ENCODE data around the gene KRTAP1-4. TPM values are rescaled to one million over a fixed set of nuclear protein-coding genes. Genes with fewer than 3 reads are reported as not detected.

KRTAP1-4 gene
- total and polyA plus RNA-seq, 2 of the 8 experiments (the other 6 are each of a cell fraction or from before 2014, with no cell fraction given), result not detected

DNA sequence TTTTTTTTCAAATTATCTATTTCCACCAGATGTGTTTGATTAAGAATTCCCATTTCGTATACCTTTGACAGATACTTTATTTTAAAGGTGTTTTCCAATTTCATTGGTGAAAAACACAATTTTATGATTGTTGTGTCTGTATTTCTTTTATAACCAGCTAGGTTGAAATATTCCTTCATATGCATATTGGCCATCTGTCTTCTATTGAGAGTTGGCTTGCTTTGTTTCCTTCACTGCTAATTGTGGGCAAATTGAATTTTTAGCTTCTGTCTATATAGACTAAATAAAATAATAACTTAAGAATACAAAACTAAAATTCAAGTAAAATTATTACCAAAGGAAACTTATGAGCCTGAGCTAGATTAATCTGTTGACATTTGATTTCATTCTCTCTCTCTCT, 34.9 kb downstream of the KRTAP1-4 start:
- Histone ChIP-seq H4K8ac (ENCODE audit: extremely low read depth, insufficient read depth, low read length) (no peak overlapping the region), H2AK5ac (ENCODE audit: low read depth, low read length) (no peak overlapping the region), H3K4ac (replicated peaks; ENCODE audit: insufficient read length, low read depth, low read length) (no peak overlapping the region), H2BK120ac (replicated peaks; ENCODE audit: low read depth, low read length) (no peak overlapping the region), H3K4me1 (replicated peaks in 1 of 4; ENCODE audit: control insufficient read depth in 3 of 4, insufficient read depth in 4 of 4, low read length in 3 of 4) (peaks cover 0 to 2% (median 0%) of the 10 kb centered on the region in 4 experiments; a peak in 2 of 7 replicates), H3K14ac (ENCODE audit: insufficient read length) (no peak overlapping the region), H2BK5ac (ENCODE audit: low read depth, low read length) (no peak overlapping the region), H3K23me2 (ENCODE audit: low read depth, low read length) (no peaks in the 10 kb centered on the region), H3K4me2 (ENCODE audit: insufficient read depth in 1 of 2, low read depth in 2 of 2, low read length in 2 of 2) (no peak overlapping the region), H3K23ac (ENCODE audit: insufficient read length) (no peak overlapping the region), H3K79me1 (ENCODE audit: low read depth, low read length) (no peaks in the 10 kb centered on the region), H2BK15ac (ENCODE audit: low read length) (no peak overlapping the region), H3K18ac (ENCODE audit: extremely low read depth, low read length) (no peak overlapping the region), H3K36me3 (ENCODE audit: control insufficient read depth in 2 of 4, insufficient read depth in 4 of 4, low read length in 3 of 4) (no peaks in the 10 kb centered on the region), H2BK12ac (ENCODE audit: low read depth, low read length) (no peak overlapping the region), H2BK20ac (ENCODE audit: low read length) (no peak overlapping the region), H3K79me2 (ENCODE audit: control insufficient read depth in 1 of 2, insufficient read depth in 2 of 2, low read length in 2 of 2) (no peaks in the 10 kb centered on the region), H3K27me3 (replicated peaks in 1 of 4; ENCODE audit: control insufficient read depth in 3 of 4, extremely low read depth in 1 of 4, insufficient read depth in 3 of 4, low read length in 3 of 4) (no peaks in the 10 kb centered on the region), H3K9ac (replicated peaks in 1 of 4; ENCODE audit: extremely low read depth in 1 of 4, low read depth in 3 of 4, low read length in 3 of 4) (no peak overlapping the region), H2AFZ (ENCODE audit: low read length) (no peak overlapping the region), H3K4me3 (ENCODE audit: extremely low read depth in 1 of 4, insufficient read depth in 2 of 4, low read depth in 3 of 4, low read length in 4 of 4) (no peak overlapping the region), H4K5ac (ENCODE audit: insufficient read length, low read depth, low read length) (no peak overlapping the region), H3K56ac (replicated peaks; ENCODE audit: insufficient read length, low read depth, low read length) (no peak overlapping the region), H3K27ac (ENCODE audit: low read depth, low read length) (no peak overlapping the region), H4K91ac (replicated peaks; ENCODE audit: insufficient read length, low read length) (no peak overlapping the region), H4K20me1 (replicated peaks in 1 of 2; ENCODE audit: control insufficient read depth in 1 of 2, insufficient read depth in 2 of 2, low read length in 2 of 2) (no peaks in the 10 kb centered on the region), H3K9me3 (ENCODE audit: insufficient read depth in 2 of 2, low read depth in 1 of 2, low read length in 1 of 2) (no peaks in the 10 kb centered on the region)
- TF ChIP-seq CREB1 (IDR thresholded peaks at IDR 0.05) (no peak), POLR2AphosphoS5 (IDR thresholded peaks at IDR 0.05; ENCODE audit: low read depth, low read length) (no peak), EGR1 (IDR thresholded peaks at IDR 0.05; ENCODE audit: borderline replicate concordance, low read depth, low read length) (no peak), RNF2 (IDR thresholded peaks at IDR 0.05; ENCODE audit: borderline replicate concordance, low read depth, low read length, missing control alignments, poor library complexity, severe bottlenecking) (no peak), EP300 (IDR thresholded peaks at IDR 0.05; ENCODE audit: borderline replicate concordance in 1 of 2, low read depth in 2 of 2, low read length in 2 of 2) (no peak), TEAD4 (IDR thresholded peaks at IDR 0.05; ENCODE audit: low read depth, low read length) (no peak), CBX5 (IDR thresholded peaks at IDR 0.05; ENCODE audit: low read depth, low read length) (no peak)
- DNase-seq (ENCODE audit: low read depth in 1 of 2, low spot score in 2 of 2), result no peak
- no peak for FAIRE-seq
- POLR2A ChIA-PET (ENCODE audit: partially characterized antibody), result interaction anchor here (0.7 kb wide), 1 partner anchor 30 kb away, joined by 3 read pairs; no protein-coding TSS in a partner anchor
- 53% methylated on average over 1 of the region's 1 CpG; no CpG with 5 or more reads in 1 of the 2 experiments for WGBS, 2 experiments (ENCODE audit: extremely low coverage in 1 of 2, insufficient coverage in 1 of 2, insufficient read length in 1 of 2, insufficient replicate concordance in 2 of 2, low coverage in 1 of 2, low lambda C conversion rate in 2 of 2, missing lambda C conversion rate in 1 of 2)
- CTCF ChIA-PET (ENCODE audit: partially characterized antibody), result interaction anchor here (1.0 to 1.6 kb wide), 2 partner anchors 32 to 212 kb away, joined by 3 to 4 read pairs; no protein-coding TSS in a partner anchor

Measured in H1 (cell line).